Kidney (tissue), 14 donors: ENCODE results near the gene GUK1. TPM values are rescaled to one million over a fixed set of nuclear protein-coding genes. Genes with fewer than 3 reads are reported as not detected.
A peak's percentile ranks its signal among the peaks of the same experiment; 100 is the strongest.
"Not testable (repeated sequence)": the region's sequence is repeated elsewhere in the genome, so short reads cannot be mapped to it uniquely, and the experiment has no call there.

Experiments
- DNase-seq, 5 donors: peaks; one replicate each; pipeline ENCODE4 v3.0.0-alpha.2; 2013 to 2020
- FAIRE-seq: peaks from 2 replicates; lab custom pipeline; 2012; peaks lifted over from hg19 to GRCh38; lab: Jason Lieb, UNC
- H3K27ac ChIP-seq, 2 donors: one replicate each; pipeline ENCODE4 v1.7.0; 2013; ENCODE audit warnings: low read depth in 2 of 2, low read length in 2 of 2, inconsistent platforms in 1 of 2
- H3K27me3 ChIP-seq: one replicate; pipeline ENCODE4 v1.7.1; 2013; ENCODE audit warnings: low read length, inconsistent platforms; ENCODE audit not compliant: control insufficient read depth, insufficient read depth
- H3K36me3 ChIP-seq, 3 donors: one replicate each; pipeline versions ENCODE4 v1.7.0 to v1.7.1; 2013; ENCODE audit warnings: low read length in 3 of 3, control low read depth in 1 of 3, inconsistent platforms in 1 of 3; ENCODE audit not compliant: insufficient read depth in 3 of 3, control insufficient read depth in 2 of 3
- H3K4me1 ChIP-seq, 3 donors: one replicate each; pipeline versions ENCODE4 v1.7.0 to v1.7.1; 2013; ENCODE audit warnings: low read length in 3 of 3, inconsistent platforms in 1 of 3, low read depth in 1 of 3; ENCODE audit not compliant: control insufficient read depth in 2 of 3, insufficient read depth in 2 of 3
- H3K4me3 ChIP-seq, 3 donors: one replicate each; pipeline versions ENCODE4 v1.7.0 to v1.8.1; 2013; ENCODE audit warnings: low read length in 3 of 3, control low read depth in 1 of 3, inconsistent platforms in 1 of 3
- H3K9ac ChIP-seq, 3 donors: one replicate each; pipeline versions ENCODE4 v1.7.0 to v1.7.1; 2013; ENCODE audit warnings: low read length in 3 of 3, control low read depth in 1 of 3, inconsistent platforms in 1 of 3
- H3K9me3 ChIP-seq, 3 donors: one replicate each; pipeline versions ENCODE4 v1.7.0 to v1.7.1; 2013; ENCODE audit warnings: low read length in 3 of 3, control low read depth in 1 of 3, inconsistent platforms in 1 of 3; ENCODE audit not compliant: control insufficient read depth in 2 of 3, insufficient read depth in 1 of 3
- CTCF ChIP-seq: IDR thresholded peaks from 3 replicates; pipeline ENCODE4 v1.5.1; 2012; ENCODE audit warnings: mild to moderate bottlenecking, moderate library complexity, borderline replicate concordance; ENCODE audit not compliant: insufficient read depth; ENCODE audit errors: extremely low read depth
- intact Hi-C: fragments of 100-400 bp; cut with DNase I; formaldehyde crosslinking; loops from one replicate; pipeline ENCODE4 v1.11.1; 2022
- polyA plus RNA-seq: library from polyadenylated mRNA; stranded (reverse); fragments of 350-450 nt; fragmentation: Illumina TruSeq; extraction: RNeasy Lipid Tissue Mini Kit (QIAGEN cat#74804); gene quantifications from one replicate; pipeline ENCODE4 v1.2.3, GENCODE V29; 2014; ENCODE audit warnings: low read depth, low replicate concordance; ENCODE audit not compliant: insufficient read depth
- total RNA-seq: library from RNA; stranded (reverse); fragmentation: NEBNext Ultra II Directional; extraction: Animal tissue kit (Norgen Biotek cat#: 25700); gene quantifications from one replicate; pipeline ENCODE4 v1.2.1, GENCODE V29; 2021
- donor health status: control.
- donor health status: control.
- donor health status: control.
- donor health status: control.
- donor health status: control.
- donor health status: DM: yes; HTN: yes; CAD: no.
- donor health status: Normal renal cell carcinoma (clear cell type).

The GUK1 gene
- total and polyA plus RNA-seq, 2 donors from 2014 or later: 221 to 410 TPM

GRCh38 chr1:228109073-228109961 lies 30.8 kb upstream of the GUK1 start, which contains the start of gene MRPL55:
Gene MRPL55, minus strand, starts transcription at chr1:228109299. Its CDS starts 1,039 bp downstream, at chr1:228108260.
- H3K4me1 ChIP-seq: peaks cover 0 to 17% (median 0%) of the 10 kb centered on the region in 3 donors
- H3K9ac ChIP-seq: peak within 1 kb of the TSS; percentile 82 to 99 (median 98)
- intact Hi-C loops: no loop called here
- FAIRE-seq: peak; percentile 41
- peak within 1 kb of the TSS; percentile 84 to 97 for H3K27ac ChIP-seq
- peaks cover 0 to 11% (median 6%) of the 10 kb centered on the region in 3 donors for H3K36me3 ChIP-seq
- H3K27me3 ChIP-seq: no peaks in the 10 kb centered on the region
- DNase-seq: peak; percentile 98 to 100 (median 99)
- peak within 1 kb of the TSS; percentile 84 to 96 (median 94) for H3K4me3 ChIP-seq
- TF ChIP-seq CTCF: no peak
- H3K9me3 ChIP-seq: no peaks in the 10 kb centered on the region

- peaks cover 0 to 17% (median 0%) of the 10 kb centered on the region in 3 donors for H3K4me1 ChIP-seq
- TF ChIP-seq CTCF: no peak
- H3K4me3 ChIP-seq: peak overlapping the region; percentile 70 to 94 (median 84)
- H3K27me3 ChIP-seq: no peaks in the 10 kb centered on the region
- peak overlapping the region; percentile 77 to 97 for H3K27ac ChIP-seq
- DNase-seq (peak in 2 of 5 donors; percentile 68 to 81), FAIRE-seq (no peak)
- H3K36me3 ChIP-seq: peaks cover 0 to 11% (median 6%) of the 10 kb centered on the region in 3 donors
- intact Hi-C loops: no loop called here
- no peaks in the 10 kb centered on the region for H3K9me3 ChIP-seq
- peak overlapping the region; percentile 58 to 99 (median 91) for H3K9ac ChIP-seq
Measured at GRCh38 chr1:228109962-228110488, 30.1 kb upstream of the GUK1 start.

- intact Hi-C loops: no loop called here
- H3K4me3 ChIP-seq: peak overlapping the region in 2 of 3 donors; percentile 70 to 94
- H3K9me3 ChIP-seq: no peaks in the 10 kb centered on the region
- peaks cover 0 to 11% (median 6%) of the 10 kb centered on the region in 3 donors for H3K36me3 ChIP-seq
- H3K4me1 ChIP-seq: peaks cover 0 to 17% (median 0%) of the 10 kb centered on the region in 3 donors
- no peaks in the 10 kb centered on the region for H3K27me3 ChIP-seq
- H3K27ac ChIP-seq: peak overlapping the region; percentile 14 to 77
- peak in 1 of 5 donors; percentile 37 for DNase-seq
- FAIRE-seq: no peak
- no peak for TF ChIP-seq CTCF
- peak overlapping the region in 2 of 3 donors; percentile 22 to 99 for H3K9ac ChIP-seq
Measured at GRCh38 chr1:228110556-228110955, 29.5 kb upstream of the GUK1 start.

GRCh38 chr1:228111315-228111714 lies 28.8 kb upstream of the GUK1 start:
- FAIRE-seq, H3K9me3 ChIP-seq, intact Hi-C loops, H3K9ac ChIP-seq, H3K27ac ChIP-seq, H3K4me3 ChIP-seq, H3K36me3 ChIP-seq, H3K27me3 ChIP-seq: not testable (repeated sequence)
- DNase-seq: peak in 1 of 5 donors; percentile 9
- H3K4me1 ChIP-seq: peaks cover 0 to 17% (median 0%) of the 10 kb centered on the region in 3 donors
